Mucosa of stomach (tissue), 1 donor: ENCODE data around the gene HNRNPL.
"Not testable (repeated sequence)": the region's sequence is repeated elsewhere in the genome, so short reads cannot be mapped to it uniquely, and the experiment has no call there.

Experiments used
- H3K27me3 ChIP-seq: one replicate; pipeline ENCODE4 v1.7.0; 2013; ENCODE audit warnings: mild to moderate bottlenecking, low read length; ENCODE audit not compliant: control insufficient read depth, insufficient read depth
- H3K36me3 ChIP-seq: one replicate; pipeline ENCODE4 v1.7.0; 2013; ENCODE audit warnings: low read length; ENCODE audit not compliant: control insufficient read depth, insufficient read depth
- H3K4me1 ChIP-seq: one replicate; pipeline ENCODE4 v1.7.0; 2013; ENCODE audit warnings: mild to moderate bottlenecking, low read length; ENCODE audit not compliant: control insufficient read depth, insufficient read depth
- H3K4me3 ChIP-seq: one replicate; pipeline ENCODE4 v1.7.0; 2013; ENCODE audit warnings: low read length
- H3K9ac ChIP-seq: one replicate; pipeline ENCODE4 v1.7.0; 2013; ENCODE audit warnings: mild to moderate bottlenecking, low read length, moderate library complexity
- H3K9me3 ChIP-seq: one replicate; pipeline ENCODE4 v1.7.0; 2013; ENCODE audit warnings: mild to moderate bottlenecking, low read length, moderate library complexity; ENCODE audit not compliant: control insufficient read depth
- donor health status: Pancreatic carcinoma.

The HNRNPL gene

DNA sequence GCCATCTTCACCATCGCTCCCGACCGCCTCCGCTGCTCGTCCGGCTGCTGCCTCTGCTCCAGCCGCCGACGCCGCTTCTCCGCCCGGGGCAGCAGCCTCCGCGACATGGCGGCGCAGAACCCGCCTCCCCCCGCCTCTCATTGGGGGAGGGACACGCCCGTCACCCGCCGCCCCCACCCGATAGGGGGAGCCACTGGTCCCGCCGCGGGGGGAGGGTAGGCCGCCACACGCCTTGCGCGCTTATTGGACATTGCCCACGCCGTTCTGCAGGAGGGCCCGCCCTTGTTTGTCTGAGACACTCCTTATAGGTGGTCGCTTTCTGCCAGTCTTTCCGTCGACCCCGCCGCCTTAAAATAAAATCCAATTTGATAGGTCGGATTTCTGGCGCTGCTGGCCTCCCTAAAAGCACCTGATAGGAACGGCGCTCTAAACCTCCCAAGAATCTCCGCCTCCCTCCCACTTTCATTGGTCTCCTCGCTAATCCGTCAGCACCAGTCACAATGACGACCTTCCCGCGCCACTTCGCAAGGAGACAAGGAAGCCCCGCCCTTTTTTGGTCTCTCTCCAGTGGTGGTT is at the start of gene HNRNPL:
TSS of gene HNRNPL (minus strand) at position 127 of the 576 bp plus-strand sequence. CDS start at position 107, 20 bp downstream.
- Histone ChIP-seq H3K4me3 (peak within 1 kb of the TSS; percentile 77), H3K9me3 (no peaks in the 10 kb centered on the region), H3K4me1 (peaks cover 28% of the 10 kb centered on the region), H3K27me3 (no peaks in the 10 kb centered on the region), H3K9ac (peak within 1 kb of the TSS; percentile 79), H3K36me3 (peaks cover 23% of the 10 kb centered on the region)

DNA sequence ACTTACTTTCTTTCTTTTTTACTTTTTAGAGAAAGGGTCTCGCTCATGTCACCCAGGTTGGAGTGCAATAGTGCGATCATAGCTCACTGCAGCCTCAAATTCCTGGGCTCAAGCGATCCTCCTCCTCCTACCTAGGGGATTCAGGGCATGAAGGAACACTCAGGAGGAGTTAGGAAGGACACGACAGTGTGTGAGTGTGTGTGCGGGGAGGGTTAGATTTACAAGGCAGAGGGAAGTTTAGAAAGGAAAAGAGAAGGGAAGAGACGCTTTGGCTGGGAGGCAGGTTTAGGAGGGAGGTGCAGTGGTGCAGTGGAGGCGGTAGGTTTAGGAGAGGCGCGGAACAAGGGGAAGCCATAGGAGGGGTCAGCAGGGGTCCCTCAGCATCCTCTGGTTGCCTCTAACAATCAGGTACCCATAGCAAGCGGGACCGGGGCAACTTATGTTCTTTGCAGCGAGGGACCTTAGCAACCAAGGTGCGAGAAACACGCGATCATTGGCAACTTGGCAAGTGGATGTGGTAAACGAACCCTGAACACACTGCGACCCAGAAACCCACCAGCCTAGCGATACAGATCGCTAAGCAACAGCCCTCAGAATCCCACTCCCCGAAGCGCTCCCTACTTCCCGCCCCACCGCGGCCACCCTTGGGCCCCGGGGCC is 49.1 kb upstream of the HNRNPL start:
- Histone ChIP-seq H3K4me3 (peak overlapping the region; percentile 83), H3K9ac (peak overlapping the region; percentile 83), H3K36me3 (no peaks in the 10 kb centered on the region), H3K27me3 (no peaks in the 10 kb centered on the region), H3K9me3 (no peaks in the 10 kb centered on the region), H3K4me1 (peaks cover 19% of the 10 kb centered on the region)

DNA sequence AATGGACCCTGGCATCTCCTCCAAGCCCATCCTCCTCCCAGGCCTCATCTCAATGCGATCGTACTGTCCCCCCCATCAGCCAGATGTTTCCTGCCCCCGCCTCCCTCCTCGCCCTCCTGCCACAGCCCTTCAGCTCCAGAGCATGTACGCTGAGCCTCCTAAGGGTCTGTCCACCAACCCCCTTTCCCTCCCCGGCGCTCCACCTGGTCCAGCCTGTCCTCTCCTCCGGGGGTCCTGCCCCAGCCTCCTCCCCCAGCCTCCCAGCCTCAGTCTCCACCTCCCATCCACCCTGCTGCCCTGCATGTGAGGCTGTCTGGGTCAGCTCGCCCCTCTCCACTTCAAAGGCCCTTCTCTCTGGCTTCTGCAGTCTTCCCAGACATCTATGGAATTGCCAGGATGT is 45.2 kb upstream of the HNRNPL start:
- no peak overlapping the region for H3K9ac ChIP-seq
- H3K4me1 ChIP-seq = peaks cover 10% of the 10 kb centered on the region
- no peak overlapping the region for H3K4me3 ChIP-seq

DNA sequence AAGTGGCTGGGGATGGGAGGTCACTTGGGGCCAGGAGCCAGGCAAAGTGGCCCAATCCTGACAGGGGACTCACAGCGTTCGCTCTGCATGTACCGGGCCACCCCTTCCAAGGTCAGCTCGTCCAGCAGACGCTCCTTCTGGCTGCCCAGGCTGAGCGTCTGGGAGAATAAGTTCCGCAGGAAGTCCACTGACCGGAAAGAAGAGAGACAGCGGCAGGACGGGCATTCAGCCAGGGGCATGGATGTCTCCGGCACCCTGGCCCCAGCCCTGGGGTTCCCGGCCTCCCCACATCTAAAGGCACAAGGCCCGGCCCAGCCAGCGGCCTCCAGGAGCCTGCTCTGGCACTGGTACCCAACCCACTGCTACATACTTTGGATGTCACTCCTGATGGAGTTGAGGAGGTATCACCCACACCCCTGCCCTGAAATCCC is 43.6 kb upstream of the HNRNPL start:
- H3K27me3 ChIP-seq = no peaks in the 10 kb centered on the region
- H3K4me3 ChIP-seq = no peak overlapping the region
- no peaks in the 10 kb centered on the region for H3K9me3 ChIP-seq
- H3K36me3 ChIP-seq = no peaks in the 10 kb centered on the region
- H3K9ac ChIP-seq = no peak overlapping the region
- peaks cover 4% of the 10 kb centered on the region for H3K4me1 ChIP-seq

More for the DNA sequence above, 45.2 kb upstream of the HNRNPL start:
- Histone ChIP-seq H3K27me3 (no peaks in the 10 kb centered on the region), H3K36me3 (no peaks in the 10 kb centered on the region), H3K9me3 (no peaks in the 10 kb centered on the region)

DNA sequence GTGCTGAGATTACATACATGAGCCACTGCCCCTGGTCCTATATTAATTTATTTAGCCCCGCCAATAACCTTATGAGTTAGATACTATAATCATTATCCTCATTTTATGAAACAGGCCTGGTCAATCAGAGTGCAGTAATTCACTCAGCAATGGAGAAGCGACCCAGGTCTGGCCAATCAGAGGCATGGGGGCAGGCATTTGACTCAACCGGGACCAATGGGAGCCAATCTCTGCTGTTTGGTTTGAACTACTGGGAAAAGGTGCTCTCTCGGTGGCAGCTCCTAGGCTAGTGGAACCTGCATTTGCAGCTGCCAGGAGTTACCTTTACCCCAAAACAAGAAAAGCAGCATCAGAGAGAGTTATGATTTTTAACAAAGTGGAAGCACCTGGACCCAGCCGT is 43.1 kb upstream of the HNRNPL start:
- no peak overlapping the region for H3K9ac ChIP-seq
- H3K9me3 ChIP-seq = no peaks in the 10 kb centered on the region
- no peak overlapping the region for H3K4me3 ChIP-seq
- no peaks in the 10 kb centered on the region for H3K27me3 ChIP-seq
- no peaks in the 10 kb centered on the region for H3K4me1 ChIP-seq
- no peaks in the 10 kb centered on the region for H3K36me3 ChIP-seq

DNA sequence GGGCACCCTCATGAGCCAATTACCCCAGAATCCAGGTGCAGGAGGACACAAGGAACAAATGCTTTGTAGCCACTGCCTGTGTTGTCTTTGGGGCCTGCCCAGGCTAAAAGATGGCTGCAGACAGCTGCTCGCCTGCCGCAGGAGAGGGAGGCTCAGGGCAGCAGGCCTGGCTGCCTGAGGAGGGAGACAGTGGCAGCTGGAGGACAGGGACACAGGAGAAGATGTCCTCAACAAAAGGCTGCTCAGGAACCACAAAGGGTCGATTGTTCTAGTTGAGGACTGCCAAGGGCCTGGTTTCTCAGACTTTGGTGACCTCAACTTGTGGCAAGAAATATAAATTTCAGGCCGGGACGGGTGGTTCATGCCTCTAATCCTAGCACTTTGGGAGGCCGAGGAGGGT is 42.0 kb upstream of the HNRNPL start:
- no peak overlapping the region for H3K9ac ChIP-seq
- H3K27me3 ChIP-seq = no peaks in the 10 kb centered on the region
- no peaks in the 10 kb centered on the region for H3K9me3 ChIP-seq
- H3K4me1 ChIP-seq = no peaks in the 10 kb centered on the region
- no peak overlapping the region for H3K4me3 ChIP-seq
- H3K36me3 ChIP-seq = no peaks in the 10 kb centered on the region

DNA sequence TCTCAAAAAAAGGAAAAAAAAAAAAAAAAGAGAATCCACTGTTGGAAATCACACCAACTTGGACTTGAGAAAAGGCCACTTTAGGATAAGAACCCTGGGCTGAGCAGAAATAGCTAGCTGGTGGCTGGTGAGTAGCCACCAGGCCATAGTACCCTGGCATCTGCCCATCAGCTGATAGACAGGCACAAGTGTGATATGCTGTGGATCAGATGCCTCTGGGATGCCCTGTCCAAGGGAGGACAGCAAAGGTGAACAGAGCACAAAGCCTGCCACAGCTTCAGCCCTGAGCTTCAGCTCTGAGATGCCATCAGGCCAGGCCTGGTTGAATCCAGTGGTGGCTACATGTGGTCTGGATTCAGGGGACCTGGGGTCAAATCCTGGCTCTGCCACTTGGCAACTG is 40.9 kb upstream of the HNRNPL start:
- Histone ChIP-seq H3K9ac (no peak overlapping the region), H3K36me3 (no peaks in the 10 kb centered on the region), H3K4me3 (no peak overlapping the region), H3K27me3 (no peaks in the 10 kb centered on the region), H3K9me3 (no peaks in the 10 kb centered on the region), H3K4me1 (no peaks in the 10 kb centered on the region)

DNA sequence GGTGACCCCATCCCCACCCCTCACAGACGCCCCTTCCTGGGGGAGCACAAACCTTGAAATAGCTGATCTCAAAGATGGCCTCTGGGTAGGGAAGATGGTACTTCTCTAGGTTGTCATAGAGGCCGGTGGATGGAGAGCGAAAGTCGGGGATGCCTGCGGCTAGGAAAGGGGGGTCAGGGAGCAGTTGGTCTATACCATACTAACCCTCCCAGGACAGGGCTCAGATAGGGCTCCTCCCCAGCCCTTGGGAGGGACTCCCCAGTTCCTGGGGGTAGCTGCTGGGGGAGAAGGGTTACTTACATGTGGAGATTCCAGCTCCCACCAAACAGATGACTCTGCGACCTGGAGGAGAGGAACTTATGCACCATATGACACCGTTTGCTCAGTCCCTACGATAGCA is 40.0 kb upstream of the HNRNPL start:
- Histone ChIP-seq H3K4me1 (no peaks in the 10 kb centered on the region), H3K9me3 (no peaks in the 10 kb centered on the region), H3K9ac (no peak overlapping the region), H3K27me3 (no peaks in the 10 kb centered on the region), H3K4me3 (no peak overlapping the region), H3K36me3 (no peaks in the 10 kb centered on the region)

DNA sequence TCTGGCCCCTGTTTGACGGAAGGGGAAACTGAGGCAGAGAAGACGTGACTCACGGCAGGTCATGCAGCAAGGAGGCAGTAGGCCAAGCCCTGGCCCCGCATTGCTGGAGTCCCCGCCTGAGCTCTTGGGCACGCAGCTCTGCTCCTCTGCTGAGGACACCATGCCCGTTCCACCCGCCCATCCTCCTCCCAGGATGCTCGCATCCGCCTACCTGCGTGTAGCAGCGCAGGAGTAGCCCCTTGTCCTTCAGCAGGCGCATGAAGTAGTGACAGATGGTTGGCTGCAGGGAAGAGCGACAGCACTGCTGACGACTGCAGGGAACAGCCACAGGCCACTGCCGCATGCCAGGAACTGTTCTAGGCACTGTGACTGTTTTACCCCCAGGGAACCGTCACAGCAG is 39.1 kb upstream of the HNRNPL start:
- H3K4me1 ChIP-seq = no peaks in the 10 kb centered on the region
- no peaks in the 10 kb centered on the region for H3K9me3 ChIP-seq
- no peaks in the 10 kb centered on the region for H3K27me3 ChIP-seq
- no peak overlapping the region for H3K4me3 ChIP-seq
- no peak overlapping the region for H3K9ac ChIP-seq
- no peaks in the 10 kb centered on the region for H3K36me3 ChIP-seq

DNA sequence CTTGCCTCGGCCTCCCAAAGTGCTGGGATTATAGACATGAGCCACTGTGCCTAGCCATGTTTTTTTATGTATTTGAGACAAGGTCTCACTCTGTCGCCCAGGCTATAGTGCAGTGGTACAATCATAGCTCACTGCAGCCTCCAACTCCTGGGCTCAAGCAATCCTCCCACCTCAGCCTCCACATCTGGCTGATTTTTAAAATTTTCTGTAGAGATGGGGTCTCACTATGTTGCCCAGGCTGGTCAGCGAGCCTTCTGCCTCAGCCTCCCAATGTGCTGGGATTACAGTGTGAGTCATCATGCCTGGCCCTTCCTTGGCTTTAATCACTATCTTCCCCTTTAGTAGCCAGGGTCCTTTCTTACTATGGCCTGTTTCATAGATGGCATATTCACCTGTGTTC is 34.9 kb upstream of the HNRNPL start:
- H3K9ac ChIP-seq, H3K9me3 ChIP-seq, H3K4me1 ChIP-seq, H3K4me3 ChIP-seq, H3K27me3 ChIP-seq, H3K36me3 ChIP-seq: not testable (repeated sequence)

DNA sequence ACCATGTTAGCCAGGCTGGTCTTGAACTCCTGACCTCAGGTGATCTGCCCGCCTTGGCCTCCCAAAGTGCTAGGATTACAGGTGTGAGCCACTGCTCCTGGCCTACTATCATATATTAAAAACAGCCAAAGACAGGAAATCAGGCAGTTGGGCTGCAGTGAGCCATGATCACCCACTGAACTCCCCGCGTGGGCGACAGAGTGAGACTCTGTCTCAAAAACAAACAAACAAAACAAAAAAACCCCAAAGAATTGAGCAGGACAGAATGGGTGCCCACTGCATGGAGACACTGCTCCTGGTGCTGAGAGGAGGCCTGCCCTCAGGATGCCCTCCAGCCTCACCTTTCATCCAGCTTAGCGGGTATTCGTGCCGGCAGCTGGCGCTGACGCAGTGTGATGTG is 33.5 kb upstream of the HNRNPL start:
- H3K36me3 ChIP-seq = no peaks in the 10 kb centered on the region
- peaks cover 3% of the 10 kb centered on the region for H3K4me1 ChIP-seq
- no peaks in the 10 kb centered on the region for H3K9me3 ChIP-seq

DNA sequence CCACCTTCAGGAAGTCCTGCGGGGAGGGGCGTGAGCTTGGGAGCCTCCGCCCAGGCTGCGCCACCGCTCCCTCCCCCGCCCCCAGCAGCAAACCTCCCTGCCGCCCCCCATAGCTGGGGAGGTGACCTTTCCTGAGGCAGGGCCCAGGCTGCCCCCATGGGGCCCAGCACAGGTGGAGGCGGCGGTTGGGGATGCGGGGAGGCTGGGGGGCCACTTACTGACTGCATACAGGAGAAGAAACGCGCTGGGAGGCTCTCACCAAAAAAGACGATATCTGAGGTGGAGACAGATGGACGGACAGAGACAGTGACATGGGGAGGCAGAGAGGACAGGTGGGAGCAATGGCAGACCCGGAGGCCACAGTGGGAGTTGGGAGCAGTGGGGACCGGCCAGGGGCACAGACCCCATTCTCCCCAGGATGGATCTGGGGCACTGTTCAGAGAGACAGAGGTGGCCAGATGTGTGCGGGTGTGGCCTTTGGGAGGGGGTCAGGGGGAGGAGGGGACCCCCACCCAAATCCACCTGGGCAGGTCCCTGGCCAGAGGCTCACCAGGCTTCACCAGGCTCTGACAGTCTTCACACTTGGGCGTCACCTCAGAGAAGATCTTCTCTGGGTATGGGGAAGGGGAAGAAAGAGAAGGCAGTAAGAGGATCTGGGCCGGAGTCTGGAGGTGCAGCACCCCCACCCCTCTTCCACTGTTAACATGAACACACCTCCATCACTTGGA is 31.3 kb upstream of the HNRNPL start:
- Histone ChIP-seq H3K27me3 (no peaks in the 10 kb centered on the region), H3K9me3 (no peaks in the 10 kb centered on the region), H3K4me3 (no peak overlapping the region), H3K4me1 (peaks cover 12% of the 10 kb centered on the region), H3K36me3 (no peaks in the 10 kb centered on the region), H3K9ac (no peak overlapping the region)

More for the DNA sequence above, 33.5 kb upstream of the HNRNPL start:
- Histone ChIP-seq H3K9ac (no peak overlapping the region), H3K27me3 (no peaks in the 10 kb centered on the region), H3K4me3 (no peak overlapping the region)
